Superior temporal gyrus (tissue), 1 donor: Measurements from ENCODE around the gene TMEM92.
A peak's percentile ranks its signal among the peaks of the same experiment; 100 is the strongest.
"Not testable (repeated sequence)": the region's sequence is repeated elsewhere in the genome, so short reads cannot be mapped to it uniquely, and the experiment has no call there.

Experiments
- DNase-seq: peaks from one replicate; pipeline ENCODE4 v3.0.0-alpha.2; 2016; ENCODE audit errors: extremely low spot score

TMEM92 gene

DNA sequence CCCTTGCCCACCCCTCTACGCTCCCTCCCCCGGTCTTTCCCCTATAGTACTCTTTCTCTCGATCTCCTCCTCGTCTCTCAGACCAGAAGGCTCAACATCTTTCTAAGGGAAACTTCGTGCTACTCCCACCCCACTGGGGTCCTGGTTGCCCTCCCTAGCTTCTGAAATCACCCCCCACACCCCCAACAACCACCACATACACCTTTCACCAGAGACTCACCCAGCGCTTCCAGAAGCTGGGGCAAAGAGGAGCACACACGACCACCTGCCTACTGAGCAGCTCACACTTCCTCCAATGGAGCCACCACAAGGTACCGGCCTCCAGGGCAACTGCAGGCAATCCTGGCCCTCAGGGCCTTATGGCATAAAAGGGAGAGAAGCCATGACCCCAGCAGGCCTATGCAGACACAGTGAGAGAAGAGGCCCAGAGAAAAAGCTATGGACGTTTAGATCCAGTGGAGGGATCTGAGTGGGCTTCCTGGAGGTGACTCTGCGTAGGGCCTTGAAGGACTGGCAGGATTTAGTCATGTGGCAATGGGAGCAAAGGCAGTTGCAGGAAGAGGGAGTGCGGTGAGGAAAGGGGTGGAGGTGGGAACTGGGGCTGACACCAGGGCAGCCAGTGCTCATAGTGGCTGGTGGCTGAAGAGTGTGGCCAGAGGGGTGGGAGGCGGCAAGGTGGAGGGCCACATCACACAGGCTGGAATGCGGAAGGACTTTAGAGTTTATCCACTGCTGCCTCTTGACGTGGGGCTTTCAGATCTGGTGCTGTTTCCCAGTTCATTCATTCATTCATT is 12.1 kb upstream of the TMEM92 start:
- no peak for DNase-seq

DNA sequence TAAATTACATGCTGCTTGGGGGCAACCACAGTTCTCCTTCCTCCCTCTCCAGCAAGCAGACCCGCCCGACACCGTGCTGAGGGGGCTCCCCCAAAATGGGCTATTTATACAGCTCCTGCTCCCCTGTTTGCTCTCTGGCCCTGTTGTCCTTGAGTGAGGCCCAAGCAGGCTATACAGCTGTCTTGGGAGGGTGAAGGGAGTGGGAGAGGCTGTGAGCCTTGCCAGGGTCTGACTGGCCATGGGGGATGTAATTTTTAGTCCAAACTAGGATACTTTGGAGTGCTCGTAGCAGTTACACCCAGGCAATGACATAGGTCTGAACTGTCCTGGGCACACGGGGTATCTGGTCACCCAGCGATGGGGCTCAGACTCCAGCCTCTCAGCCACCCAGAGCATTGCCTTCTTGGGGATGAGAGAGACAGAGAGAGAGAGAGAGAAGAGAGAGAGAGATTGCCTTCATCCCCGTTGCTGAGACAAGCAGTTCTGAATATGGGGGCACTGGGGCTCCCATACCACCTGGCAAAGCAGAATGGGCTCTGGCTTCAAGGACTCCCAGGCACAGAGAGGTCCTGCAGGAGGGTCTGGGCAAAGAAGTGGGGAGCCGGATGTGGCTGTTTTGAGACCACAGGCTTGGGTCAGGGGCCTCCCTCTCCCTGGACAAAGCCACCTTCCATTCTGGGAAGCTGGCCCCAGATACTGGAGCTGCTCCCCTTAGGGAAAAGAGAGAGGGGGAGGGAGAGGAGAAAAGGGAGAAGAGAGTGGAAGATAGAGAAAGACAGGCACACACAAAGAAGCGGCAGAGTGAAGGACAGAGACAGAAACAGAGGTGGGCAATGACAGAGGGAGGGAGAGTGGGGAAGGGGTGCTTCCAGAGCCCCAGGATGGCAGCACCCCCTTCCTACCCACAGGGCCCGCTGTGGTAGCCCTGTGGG is 10.7 kb upstream of the TMEM92 start:
- no peak for DNase-seq

- no peak for DNase-seq
These were observed 9.8 kb upstream of the TMEM92 start for GRCh38 chr17:50264263-50265113.

DNA sequence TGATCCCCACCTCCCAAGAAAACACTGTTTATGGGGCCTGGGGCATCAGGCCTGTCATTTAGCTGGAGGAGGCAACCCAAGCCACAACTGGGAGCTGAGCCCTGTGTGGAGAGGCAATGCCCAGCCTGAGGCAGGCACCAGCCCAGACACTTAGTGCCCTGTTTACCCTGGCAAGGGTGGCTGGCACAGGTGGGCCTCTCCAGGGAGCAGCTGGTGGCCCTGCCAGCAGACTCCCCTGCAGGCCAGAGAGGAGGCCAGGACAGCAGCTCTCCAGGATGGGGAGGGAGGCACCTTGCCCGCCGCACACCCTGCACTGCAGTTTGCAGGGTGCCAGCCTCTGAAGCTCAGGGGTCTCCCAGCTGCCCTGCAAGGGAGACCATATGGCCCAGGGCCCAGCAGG is 9.1 kb upstream of the TMEM92 start:
- no peak for DNase-seq

DNA sequence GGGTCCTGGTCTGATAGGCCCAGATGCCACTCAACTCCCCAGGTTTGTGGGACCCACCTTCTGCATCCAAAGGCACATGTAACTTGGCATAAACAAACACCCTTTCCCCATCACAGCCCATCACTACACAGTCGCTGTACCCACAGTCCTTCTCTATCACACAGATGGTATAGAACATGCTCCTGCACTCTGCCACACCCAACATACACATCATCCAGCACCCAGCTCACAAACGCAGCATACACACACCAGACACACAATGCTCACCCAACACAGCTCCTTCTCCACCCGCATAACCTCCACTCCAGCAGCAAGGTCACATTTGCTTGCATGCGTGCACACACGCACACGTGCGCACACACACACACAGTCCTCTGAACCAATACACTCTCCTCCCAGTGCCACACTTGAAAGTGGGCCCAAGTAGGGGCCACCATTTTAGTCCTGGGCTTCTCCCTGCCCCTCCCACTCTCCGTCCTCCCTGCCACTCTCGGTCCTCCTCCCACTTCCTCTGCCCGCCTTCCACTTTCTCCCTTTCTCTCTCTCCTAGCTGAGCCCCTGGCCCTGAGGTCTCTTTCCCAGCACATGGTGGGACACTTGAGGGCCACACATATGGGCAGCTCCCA is 8.5 kb upstream of the TMEM92 start:
- no peak for DNase-seq

DNA sequence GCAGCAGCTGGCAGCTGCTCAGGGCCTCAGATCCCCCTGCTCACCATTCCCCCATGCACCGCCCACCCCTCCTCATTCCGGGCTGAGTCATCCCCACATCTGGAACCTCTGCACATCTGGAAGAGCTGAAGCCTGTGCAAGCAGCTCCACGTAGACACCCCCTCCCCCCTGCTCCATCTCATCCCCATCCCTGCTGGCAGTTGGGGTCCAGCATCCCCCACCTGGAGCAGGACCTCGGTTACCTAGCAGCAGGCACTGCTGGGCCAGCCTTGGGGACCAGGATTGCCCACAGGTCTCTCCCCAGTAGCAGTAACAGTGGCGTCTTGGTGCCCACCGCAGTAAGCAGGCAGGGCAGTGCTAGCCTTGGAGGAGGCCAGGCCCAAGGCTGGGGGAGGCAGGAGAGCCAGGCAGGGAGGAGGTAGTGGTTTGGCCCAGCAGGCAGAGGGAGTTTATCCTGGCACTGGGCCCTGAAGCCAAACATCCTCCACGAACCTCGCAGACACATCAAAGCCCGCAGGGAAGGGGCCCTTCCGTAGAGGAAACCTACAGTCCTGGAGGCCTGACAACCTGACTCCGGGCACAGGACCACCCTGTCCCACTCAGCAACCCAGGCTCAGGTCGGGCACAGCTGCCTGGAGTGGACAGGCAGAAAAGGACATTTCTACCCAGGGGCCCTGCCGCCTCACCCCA is 7.7 kb upstream of the TMEM92 start:
- DNase-seq = no peak

DNA sequence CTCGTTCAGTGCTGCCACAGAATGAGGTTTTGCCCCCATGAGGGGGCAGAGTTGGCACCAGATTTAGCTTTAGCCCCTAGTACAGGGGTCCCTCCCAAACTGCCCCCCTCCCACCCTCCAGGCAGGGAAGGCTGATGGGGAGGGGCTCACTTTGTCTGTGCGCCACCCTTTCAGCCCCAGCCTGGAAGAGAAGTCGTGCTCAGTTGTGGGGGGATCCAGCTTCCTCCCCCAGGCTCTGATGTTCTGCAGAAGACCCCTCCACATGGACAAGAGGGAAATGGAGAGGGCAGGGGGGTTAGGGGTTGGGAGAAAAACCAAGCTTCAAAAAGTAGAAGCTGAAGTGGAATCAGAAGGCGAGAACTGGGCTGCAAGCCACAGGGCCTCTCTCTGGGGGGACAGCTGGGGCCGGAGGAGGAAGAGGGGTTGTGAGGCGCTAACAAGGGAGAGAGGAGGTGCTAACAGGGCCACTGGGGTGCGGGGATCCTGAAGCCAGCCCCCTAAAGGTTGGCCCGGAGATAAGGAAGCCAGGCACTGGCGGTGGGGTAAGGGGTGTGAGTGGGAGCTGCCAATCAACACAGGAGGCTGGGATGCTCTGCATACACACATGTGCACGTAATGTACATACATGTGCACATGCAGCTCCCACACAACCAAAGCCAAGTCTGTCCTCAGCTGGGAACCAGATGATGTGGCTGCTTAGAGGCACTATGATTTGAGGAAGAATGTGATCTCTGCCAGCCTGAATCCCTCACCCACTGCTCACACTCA is 7.0 kb upstream of the TMEM92 start:
- DNase-seq = no peak

DNA sequence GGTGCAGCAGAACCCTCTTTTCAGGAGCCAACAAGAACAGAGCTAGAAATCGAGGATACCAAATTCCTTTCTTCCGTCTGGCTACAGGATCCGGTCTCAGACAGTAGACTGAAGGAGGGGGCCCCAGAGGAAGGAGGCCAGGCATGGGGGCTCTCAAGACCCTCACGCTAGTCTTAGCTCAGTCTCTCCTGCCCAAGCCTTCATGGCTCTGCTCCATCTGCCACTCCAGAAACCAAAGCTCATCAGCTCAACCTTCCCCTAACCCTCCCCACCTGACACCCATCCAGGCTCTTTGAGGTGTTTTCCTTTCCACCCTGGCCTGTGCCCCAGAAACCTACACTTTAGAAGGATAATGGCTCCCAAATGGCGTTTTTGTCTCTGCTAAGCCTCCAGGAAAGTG is 6.2 kb upstream of the TMEM92 start:
- DNase-seq = no peak

DNA sequence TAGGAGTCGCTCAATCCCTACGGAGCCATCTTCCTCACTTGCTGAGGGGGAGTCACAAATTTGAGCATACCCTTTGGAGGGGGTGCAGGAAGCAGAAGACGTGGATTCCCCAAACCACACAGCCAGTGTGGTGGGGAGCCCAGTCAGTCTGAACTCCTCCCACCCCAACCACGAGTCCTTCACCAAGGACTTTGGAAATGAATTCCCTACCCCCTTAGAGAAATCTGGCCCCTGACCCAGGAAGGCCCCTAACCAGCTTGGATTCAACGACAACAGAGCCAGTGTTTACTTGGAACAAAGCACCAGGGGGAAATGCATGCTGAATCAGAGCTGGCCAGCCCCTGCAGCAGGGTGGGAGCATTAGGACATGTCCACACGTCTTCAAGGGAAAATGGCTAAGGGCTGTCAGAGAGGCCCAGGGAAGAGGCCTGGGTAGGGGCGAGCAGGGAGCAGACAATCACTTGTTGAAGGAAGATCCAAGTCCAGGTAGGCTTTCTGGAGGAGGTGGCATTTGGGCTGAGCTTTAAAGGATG is 5.5 kb upstream of the TMEM92 start:
- DNase-seq = no peak

- peak; percentile 66 for DNase-seq
These were observed 4.5 kb upstream of the TMEM92 start for GRCh38 chr17:50269477-50270434.

- no peak for DNase-seq
These were observed 3.6 kb upstream of the TMEM92 start for GRCh38 chr17:50270435-50271362.

DNA sequence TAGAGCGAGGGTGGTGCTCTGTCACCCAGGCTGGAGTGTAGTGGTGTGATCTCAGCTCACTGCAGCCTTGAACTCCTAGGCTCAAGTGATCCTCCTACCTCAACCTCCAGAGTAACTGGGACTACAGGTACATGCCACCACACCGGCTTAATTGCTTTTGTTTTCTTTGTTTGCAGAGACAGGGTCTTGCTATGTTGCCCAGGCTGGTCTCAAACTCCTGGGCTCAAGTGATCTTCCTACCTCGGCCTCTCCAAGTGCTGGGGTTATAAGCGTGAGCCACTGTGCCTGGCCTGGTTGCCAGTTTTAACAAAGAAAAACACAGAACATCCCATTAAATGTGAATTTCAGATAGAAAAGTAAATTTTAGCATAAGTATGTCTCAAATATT is 2.9 kb upstream of the TMEM92 start:
- not testable (repeated sequence) for DNase-seq

- DNase-seq = no peak
These were observed 2.0 kb upstream of the TMEM92 start for GRCh38 chr17:50272246-50272645.

DNA sequence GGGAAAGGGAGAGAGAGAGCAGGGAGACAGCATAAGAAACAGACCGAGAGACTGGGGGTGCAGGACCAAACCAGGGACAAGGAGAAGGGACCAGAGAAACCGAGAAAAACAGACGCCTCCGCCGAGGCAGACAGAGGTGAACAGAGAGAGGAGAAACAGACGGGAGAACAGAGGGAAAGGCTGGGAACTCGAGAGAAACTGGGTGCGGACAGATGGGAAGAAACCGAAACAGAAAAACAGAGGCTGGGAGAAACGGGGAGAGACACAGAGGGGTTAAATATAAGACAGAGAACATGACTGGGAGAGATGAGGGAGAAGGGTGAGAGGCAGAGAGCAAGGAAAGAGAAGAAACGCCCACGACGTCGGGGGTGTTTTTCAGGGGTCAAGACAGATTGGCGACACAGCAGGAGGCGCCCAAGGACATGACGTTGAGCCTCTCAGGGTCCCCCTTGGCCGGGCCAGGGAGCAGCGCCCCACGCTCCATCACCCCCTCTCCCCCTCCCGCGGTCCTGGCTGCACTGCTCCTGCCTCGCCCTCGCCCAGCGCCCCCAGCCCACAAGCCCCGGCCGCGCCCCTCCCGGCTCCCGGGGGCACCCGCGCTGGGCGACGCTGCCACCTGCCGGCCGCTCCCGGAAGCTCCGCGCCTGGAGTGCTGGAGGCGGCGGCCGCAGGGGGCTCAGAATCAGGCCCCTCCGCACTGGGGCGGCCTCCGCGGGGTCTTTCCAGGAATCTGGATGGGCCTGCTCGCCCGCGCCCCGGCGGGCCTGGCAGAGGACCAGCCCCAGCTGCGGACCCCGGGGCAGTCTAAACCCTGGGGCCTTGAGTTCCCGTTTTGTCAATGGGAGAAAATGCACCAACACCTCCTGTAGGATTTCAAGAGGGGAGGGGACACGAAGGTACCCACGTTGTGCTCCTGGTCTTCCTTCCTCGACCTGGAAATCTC is 1.3 kb upstream of the TMEM92 start:
- peak; percentile 29 for DNase-seq

DNA sequence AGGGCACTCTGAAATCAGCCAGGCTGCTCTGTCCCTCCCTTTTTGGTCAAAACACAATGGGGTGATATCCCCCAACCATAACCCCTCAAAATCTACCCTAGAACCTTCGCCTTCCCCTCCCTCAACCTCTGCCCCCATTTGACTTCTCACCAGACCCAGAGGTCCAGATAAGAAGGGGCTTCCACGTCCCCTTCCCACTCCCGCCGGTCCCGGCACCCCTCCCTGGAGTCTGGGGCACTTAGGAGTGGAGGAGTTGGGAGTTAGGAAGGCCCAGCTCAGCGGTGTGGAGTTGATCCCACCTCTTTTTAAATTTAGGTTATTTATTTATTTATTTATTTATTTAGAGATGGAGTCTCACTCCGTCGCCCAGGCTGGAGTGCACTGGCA is 619 bp upstream of the TMEM92 start:
- no peak for DNase-seq

GRCh38 chr17:50274897-50275221 is 593 bp downstream of the TMEM92 start:
- no peak for DNase-seq

DNA sequence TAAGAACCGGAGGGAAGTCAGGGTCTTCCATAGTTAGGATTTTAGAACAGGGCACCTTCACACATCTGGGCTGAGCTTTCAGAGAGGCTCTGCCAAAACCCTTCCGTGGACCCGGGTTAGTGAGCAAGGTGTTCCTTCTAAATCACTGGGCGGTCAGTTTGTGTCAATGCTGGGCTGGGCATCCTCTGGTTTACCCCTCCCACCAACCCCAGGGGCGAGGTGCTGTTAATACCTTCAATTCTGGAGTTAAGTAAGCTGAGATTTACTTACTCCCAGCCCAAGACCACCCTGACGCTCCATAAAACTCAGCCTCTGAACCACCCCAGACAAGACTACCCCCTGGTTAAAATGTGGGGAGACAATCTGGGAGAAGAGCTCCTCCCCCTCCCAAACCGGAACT is 1.0 kb downstream of the TMEM92 start:
- DNase-seq = no peak
